SK-N-SH treated with all-trans-retinoic acid at 6 μM for 48 hours (cell line): ENCODE results near the gene S100A5.

Experiments used
- ATAC-seq: fragments of 200-7000 bp; cut with Tn5 transposase; 3 replicates; pipeline ENCODE4 v1.9.1; 2020; ENCODE audit warnings: mild to moderate bottlenecking, moderate library complexity
- ARNTL ChIP-seq: fragments of 450-650 bp; formaldehyde crosslinking; IDR thresholded peaks from 2 replicates; pipeline ENCODE4 v1.5.0; 2020; ENCODE audit warnings: low read depth, mild to moderate bottlenecking, moderate library complexity, borderline replicate concordance
- BACH2 ChIP-seq: fragments of 250-450 bp; sonication (Bioruptor Pico); IDR thresholded peaks from 2 replicates; pipeline ENCODE4 v1.9.0; 2021; ENCODE audit warnings: mild to moderate bottlenecking, borderline replicate concordance
- CREB5 ChIP-seq: fragments of 250-450 bp; sonication (Bioruptor Pico); IDR thresholded peaks from 2 replicates; pipeline ENCODE4 v1.5.1; 2020; ENCODE audit warnings: low read depth, mild to moderate bottlenecking, moderate library complexity
- CSDC2 ChIP-seq: fragments of 250-450 bp; sonication (Bioruptor Pico); IDR thresholded peaks from 2 replicates; pipeline ENCODE4 v1.5.0; 2020; ENCODE audit warnings: mild to moderate bottlenecking, moderate library complexity
- CSRNP3 ChIP-seq: fragments of 250-450 bp; sonication (Bioruptor Pico); IDR thresholded peaks from 2 replicates; pipeline ENCODE4 v1.5.1; 2021; ENCODE audit warnings: mild to moderate bottlenecking, moderate library complexity
- ESRRG ChIP-seq: fragments of 250-450 bp; sonication (Bioruptor Pico); IDR thresholded peaks from 2 replicates; pipeline ENCODE4 v1.6.1; 2021; ENCODE audit warnings: mild to moderate bottlenecking
- GLIS3 ChIP-seq: fragments of 250-450 bp; sonication (Bioruptor Pico); IDR thresholded peaks from 2 replicates; pipeline ENCODE4 v1.5.0; 2020; ENCODE audit warnings: mild to moderate bottlenecking, moderate library complexity
- ISL1 ChIP-seq: fragments of 250-450 bp; sonication (Bioruptor Pico); IDR thresholded peaks from 2 replicates; pipeline ENCODE4 v2.1.2; 2022; ENCODE audit warnings: mild to moderate bottlenecking, moderate library complexity
- OSR1 ChIP-seq: fragments of 250-450 bp; sonication (Bioruptor Pico); IDR thresholded peaks from 2 replicates; pipeline ENCODE4 v1.8.0; 2022; ENCODE audit warnings: moderate library complexity, mild to moderate bottlenecking, inconsistent platforms
- PATZ1 ChIP-seq: fragments of 250-450 bp; sonication (Bioruptor Pico); IDR thresholded peaks from 2 replicates; pipeline ENCODE4 v1.8.0; 2020; ENCODE audit warnings: mild to moderate bottlenecking, moderate library complexity, borderline replicate concordance
- POU6F1 ChIP-seq: fragments of 250-450 bp; sonication (Bioruptor Pico); IDR thresholded peaks from 2 replicates; pipeline ENCODE4 v1.8.0; 2021; ENCODE audit warnings: low read depth, mild to moderate bottlenecking, moderate library complexity, borderline replicate concordance
- PPARA ChIP-seq: fragments of 250-450 bp; sonication (Bioruptor Pico); IDR thresholded peaks from 2 replicates; pipeline ENCODE4 v1.5.0; 2020; ENCODE audit warnings: mild to moderate bottlenecking, borderline replicate concordance
- RARB ChIP-seq: fragments of 250-450 bp; sonication (Bioruptor Pico); IDR thresholded peaks from 2 replicates; pipeline ENCODE4 v1.8.0; 2021; ENCODE audit warnings: mild to moderate bottlenecking, moderate library complexity
- SNAI2 ChIP-seq: fragments of 250-450 bp; sonication (Bioruptor Pico); IDR thresholded peaks from 2 replicates; pipeline ENCODE4 v1.5.0; 2020; ENCODE audit warnings: mild to moderate bottlenecking, moderate library complexity
- TCF4 ChIP-seq: fragments of 250-450 bp; sonication (Bioruptor Pico); IDR thresholded peaks from 2 replicates; pipeline ENCODE4 v1.8.0; 2021; ENCODE audit warnings: mild to moderate bottlenecking, moderate library complexity, borderline replicate concordance
- TOX ChIP-seq: fragments of 250-450 bp; sonication (Bioruptor Pico); IDR thresholded peaks from 2 replicates; pipeline ENCODE4 v1.8.0; 2021; ENCODE audit warnings: mild to moderate bottlenecking, moderate library complexity, borderline replicate concordance
- TSHZ2 ChIP-seq: fragments of 250-450 bp; sonication (Bioruptor Pico); IDR thresholded peaks from 2 replicates; pipeline ENCODE4 v1.5.0; 2020; ENCODE audit warnings: mild to moderate bottlenecking, moderate library complexity
- ZC3H10 ChIP-seq: fragments of 250-450 bp; sonication (Bioruptor Pico); IDR thresholded peaks from 2 replicates; pipeline ENCODE4 v1.5.1; 2021; ENCODE audit warnings: mild to moderate bottlenecking, moderate library complexity
- ZFP3 ChIP-seq: fragments of 250-450 bp; sonication (Bioruptor Pico); IDR thresholded peaks from 2 replicates; pipeline ENCODE4 v1.5.0; 2020; ENCODE audit warnings: mild to moderate bottlenecking, moderate library complexity
- ZFP30 ChIP-seq: fragments of 450-650 bp; formaldehyde crosslinking; IDR thresholded peaks from 2 replicates; pipeline ENCODE4 v1.5.0; 2022; ENCODE audit warnings: mild to moderate bottlenecking, moderate library complexity
- ZNF565 ChIP-seq: fragments of 450-650 bp; formaldehyde crosslinking; conservative IDR thresholded peaks from 2 replicates; pipeline ENCODE4 v1.5.0; 2020; ENCODE audit warnings: low read depth, mild to moderate bottlenecking, moderate library complexity
- ZNF70 ChIP-seq: fragments of 450-650 bp; formaldehyde crosslinking; IDR thresholded peaks from 2 replicates; pipeline ENCODE4 v1.5.0; 2020; ENCODE audit warnings: mild to moderate bottlenecking, moderate library complexity
- ZNF8 ChIP-seq: fragments of 450-650 bp; formaldehyde crosslinking; IDR thresholded peaks from 2 replicates; pipeline ENCODE4 v1.5.0; 2020; ENCODE audit warnings: mild to moderate bottlenecking, moderate library complexity

The S100A5 gene

GRCh38 chr1:153565529-153566374 is 25.0 kb upstream of the S100A5 start, which contains the start of gene S100A2:
TSS of gene S100A2 (minus strand) at chr1:153565844. CDS start at chr1:153563877, 1,967 bp downstream.
- ATAC-seq = peak; percentile 68
- TF ChIP-seq RARB (CRISPR knock-in tag) (no peak), TSHZ2 (no peak), BACH2 (CRISPR knock-in tag) (no peak), ZC3H10 (no peak), CSDC2 (peak; percentile 38; the same call in 1 of the 2 replicates), POU6F1 (CRISPR knock-in tag) (peak; percentile 83; the same call in 1 of the 2 replicates), PPARA (no peak), ZNF8 (no peak), ZFP3 (CRISPR knock-in tag) (peak; percentile 75), TOX (CRISPR knock-in tag) (peak; percentile 67; the same call in 1 of the 2 replicates), GLIS3 (CRISPR knock-in tag) (no peak), ZFP30 (CRISPR knock-in tag) (no peak), PATZ1 (CRISPR knock-in tag) (peak; percentile 60; the same call in 1 of the 2 replicates), CREB5 (no peak), ARNTL (CRISPR knock-in tag) (no peak), ZNF565 (0 out of 2 replicates have a peak, but pooled peaks have one; percentile 72), ISL1 (no peak), OSR1 (CRISPR knock-in tag) (peak; percentile 80), ZNF70 (no peak), CSRNP3 (no peak), SNAI2 (CRISPR knock-in tag) (no peak), TCF4 (CRISPR knock-in tag) (no peak), ESRRG (no peak)

GRCh38 chr1:153563991-153564390 is 23.3 kb upstream of the S100A5 start:
- ATAC-seq = no peak

More at GRCh38 chr1:153563991-153564390, 23.3 kb upstream of the S100A5 start:
- TF ChIP-seq CREB5 (no peak), RARB (CRISPR knock-in tag) (no peak), ESRRG (no peak), CSDC2 (no peak), TOX (CRISPR knock-in tag) (no peak), SNAI2 (CRISPR knock-in tag) (no peak), PATZ1 (CRISPR knock-in tag) (no peak), ZFP30 (CRISPR knock-in tag) (no peak), ZFP3 (CRISPR knock-in tag) (no peak), ZNF8 (no peak), TSHZ2 (no peak)
